GM19438 (cell line): ENCODE measurements around the gene UBAP2.
A peak's percentile ranks its signal among the peaks of the same experiment; 100 is the strongest.
"Not testable (repeated sequence)": the region's sequence is repeated elsewhere in the genome, so short reads cannot be mapped to it uniquely, and the experiment has no call there.

Source experiments
- ATAC-seq: cut with Tn5 transposase; IDR thresholded peaks from one replicate; pipeline ENCODE4 v1.9.1; 2021; ENCODE audit warnings: low read depth; ENCODE audit not compliant: unreplicated experiment

Gene UBAP2

DNA sequence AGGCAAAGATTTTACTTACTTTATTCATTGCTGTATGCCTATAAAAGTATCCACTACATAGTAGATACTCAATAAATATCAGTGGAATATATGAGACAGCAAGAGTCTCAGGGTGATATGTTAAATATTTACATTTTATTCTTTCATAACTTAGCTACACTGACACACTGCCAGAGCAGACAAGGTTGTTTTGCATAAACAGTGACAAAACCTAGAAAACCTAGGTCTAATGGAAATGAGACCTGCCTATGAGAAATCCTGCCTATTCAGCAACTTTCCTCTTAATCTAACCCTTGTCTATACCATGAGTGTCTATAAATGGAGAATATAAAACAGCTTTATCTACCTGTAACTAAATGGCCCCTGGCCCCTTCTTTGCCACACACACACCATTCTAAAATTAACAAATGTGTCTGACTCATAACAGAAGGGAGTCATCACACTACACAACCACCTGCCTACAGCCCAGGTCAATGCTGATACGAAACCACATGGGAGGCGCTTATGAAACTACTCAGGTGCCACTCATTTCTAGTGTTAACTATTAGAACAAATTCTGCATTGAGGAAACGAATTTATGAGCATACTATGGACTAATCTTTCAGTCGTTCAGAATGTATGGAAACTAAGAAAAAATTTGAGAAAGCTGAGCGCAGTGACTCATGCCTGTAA, 60.3 kb downstream of the UBAP2 start:
- peak; percentile 99 for ATAC-seq

DNA sequence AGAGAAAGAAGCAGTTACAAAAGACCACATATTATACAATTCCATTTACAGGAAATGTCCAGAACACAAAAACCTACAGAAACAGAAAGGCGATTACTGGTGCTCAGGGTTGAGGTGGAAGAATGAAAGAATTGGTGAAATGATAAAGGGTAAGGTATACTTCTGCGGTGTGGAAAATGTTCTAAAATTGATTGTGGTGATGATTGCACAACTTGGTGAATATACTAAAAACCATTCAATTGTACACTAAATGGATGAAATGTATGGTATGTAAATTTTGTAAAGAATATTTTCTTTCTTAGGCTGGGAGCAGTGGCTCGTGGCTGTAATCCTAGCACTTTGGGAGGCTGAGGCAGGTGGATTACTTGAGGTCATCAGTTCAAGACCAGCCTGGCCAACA, 72.3 kb downstream of the UBAP2 start:
- ATAC-seq: no peak

DNA sequence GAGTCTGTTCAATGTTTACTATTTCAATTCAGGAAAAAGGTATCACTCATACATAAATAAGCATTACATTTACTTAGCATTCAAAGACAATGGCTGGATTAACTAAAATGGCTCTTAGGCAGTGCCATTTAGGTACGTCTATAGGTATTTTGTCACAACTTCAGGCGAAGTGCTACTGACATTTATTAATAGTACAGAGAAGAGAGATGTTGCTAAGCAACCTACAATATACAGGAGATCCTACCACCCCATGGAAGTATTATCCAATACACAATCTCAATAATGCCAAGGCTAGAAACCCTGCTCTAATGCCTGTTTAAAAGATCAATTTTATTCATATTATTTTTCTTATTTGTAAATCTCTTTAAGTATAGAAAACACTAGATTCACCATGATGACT, 76.0 kb downstream of the UBAP2 start:
- ATAC-seq: no peak

DNA sequence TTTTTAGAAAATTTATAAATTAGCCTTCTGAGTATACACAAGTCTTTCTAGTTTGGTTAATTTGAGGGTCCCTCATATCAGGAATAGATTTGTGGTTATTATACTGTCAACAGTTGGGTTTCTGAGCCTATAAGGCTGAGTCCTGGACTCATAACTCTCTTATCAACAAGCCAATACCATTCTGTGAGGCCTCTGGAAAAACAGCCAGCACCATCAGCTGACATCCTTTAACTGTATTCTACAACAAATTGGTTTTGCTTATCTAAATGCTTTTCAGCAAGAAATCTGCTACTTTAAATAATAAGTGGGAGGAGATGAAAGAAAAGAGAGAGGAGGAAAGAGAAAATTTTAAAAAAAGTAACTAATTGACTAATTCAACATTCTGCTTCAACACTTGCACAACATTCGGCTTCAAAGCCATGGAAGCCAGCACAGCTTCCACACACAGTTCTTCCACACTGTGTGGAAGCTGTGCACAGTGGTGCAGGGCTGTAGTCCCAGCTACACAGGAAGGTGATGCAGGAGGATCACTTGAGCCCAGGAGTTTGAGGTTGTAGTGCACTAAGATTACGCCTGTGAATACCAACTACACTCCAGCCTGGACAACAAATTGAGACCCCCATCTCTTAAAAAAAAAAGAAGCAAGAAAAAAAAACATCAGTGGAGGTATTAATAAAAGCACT, 84.5 kb downstream of the UBAP2 start:
- ATAC-seq: no peak

DNA sequence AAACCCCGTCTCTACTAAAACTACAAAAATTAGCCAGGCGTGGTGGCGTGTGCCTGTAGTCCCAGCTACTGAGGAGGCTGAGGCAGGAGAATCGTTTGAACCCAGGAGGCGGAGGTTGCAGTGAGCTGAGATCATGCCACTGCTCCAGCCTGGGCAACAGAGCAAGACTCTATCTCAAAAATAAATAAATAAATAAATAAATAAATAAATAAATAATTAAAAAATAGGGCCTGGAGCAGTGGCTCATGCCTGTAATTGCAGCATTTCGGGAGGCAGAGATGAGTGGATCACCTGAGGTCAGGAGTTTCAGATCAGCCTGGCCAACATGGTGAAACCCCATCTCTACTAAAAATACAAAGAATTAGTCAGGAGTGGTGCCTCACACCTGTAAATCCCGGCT, 86.2 kb downstream of the UBAP2 start:
- not testable (repeated sequence) for ATAC-seq

DNA sequence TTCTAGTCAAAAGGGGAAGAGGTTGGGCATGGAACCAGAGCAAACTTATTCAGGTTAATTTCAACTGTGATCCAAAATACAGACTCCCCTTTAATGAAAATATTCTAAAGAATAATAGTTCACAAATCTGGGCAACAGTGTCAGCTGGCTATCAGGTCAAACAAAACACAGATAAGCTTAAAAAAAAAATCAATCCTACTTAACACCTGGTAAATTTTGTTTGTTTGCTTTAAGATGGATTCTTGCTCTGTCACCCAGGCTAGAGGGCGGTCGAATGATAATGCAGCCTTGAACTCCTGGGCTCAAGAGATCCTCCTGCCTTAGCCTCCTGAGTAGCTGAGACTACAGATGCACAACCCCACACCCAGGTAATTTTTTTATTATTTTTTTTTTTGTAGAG, 89.0 kb downstream of the UBAP2 start:
- ATAC-seq: no peak

DNA sequence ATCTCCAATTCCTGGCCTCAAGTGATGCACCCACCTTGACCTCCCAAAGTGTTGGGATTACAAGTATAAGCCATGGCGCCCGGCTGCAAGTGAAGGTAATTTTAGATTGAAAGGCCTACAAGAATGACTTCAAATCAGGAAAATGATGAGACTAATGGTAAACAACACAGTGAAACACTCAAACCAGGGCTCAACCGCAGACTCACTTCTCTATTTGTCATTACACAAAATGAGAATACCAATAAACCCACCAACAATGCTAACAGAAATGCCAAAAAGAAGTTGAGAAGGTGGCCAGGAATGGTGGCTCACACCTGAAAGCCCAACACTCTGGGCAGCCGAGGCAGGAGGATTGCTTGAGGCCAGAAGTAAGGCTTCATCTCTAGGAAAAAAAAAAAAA, 92.1 kb downstream of the UBAP2 start:
- no peak for ATAC-seq

DNA sequence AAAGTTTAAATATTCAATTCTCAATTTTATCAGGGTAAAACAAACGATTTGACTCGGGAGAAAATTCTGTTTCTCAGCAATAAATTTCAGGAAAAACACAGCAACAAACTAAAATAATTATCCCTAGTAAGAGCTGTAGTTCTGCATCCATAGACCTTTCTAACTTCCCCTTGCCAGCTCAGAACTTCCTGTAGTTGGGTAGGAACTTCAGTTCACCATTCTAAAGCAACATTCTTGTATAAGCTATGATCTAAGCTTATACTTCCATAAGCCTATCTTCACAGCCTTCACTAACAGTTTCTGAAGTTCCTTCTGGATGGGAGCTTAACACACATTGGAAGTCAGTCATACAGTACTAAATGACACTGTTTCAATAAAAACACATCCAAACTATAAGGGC, 96.6 kb downstream of the UBAP2 start:
- ATAC-seq: no peak

DNA sequence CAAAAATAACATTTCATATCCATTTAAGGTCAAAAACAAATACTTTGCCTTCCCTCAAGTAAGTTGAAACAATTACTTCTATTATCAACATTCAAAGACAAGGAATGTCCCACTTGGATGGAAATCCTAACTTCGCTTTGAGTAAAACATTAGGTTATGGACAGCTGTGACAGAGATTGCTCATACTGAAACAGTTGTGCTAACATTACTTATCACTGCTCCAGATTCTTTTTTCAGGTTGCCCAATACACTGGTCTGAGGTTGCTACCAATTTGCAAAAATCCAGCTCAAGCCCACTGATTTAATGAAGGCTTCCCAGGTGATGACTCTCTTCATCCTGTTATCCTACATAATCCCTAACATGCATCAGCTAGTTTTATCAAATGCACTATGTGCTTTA, 98.3 kb downstream of the UBAP2 start:
- no peak for ATAC-seq

DNA sequence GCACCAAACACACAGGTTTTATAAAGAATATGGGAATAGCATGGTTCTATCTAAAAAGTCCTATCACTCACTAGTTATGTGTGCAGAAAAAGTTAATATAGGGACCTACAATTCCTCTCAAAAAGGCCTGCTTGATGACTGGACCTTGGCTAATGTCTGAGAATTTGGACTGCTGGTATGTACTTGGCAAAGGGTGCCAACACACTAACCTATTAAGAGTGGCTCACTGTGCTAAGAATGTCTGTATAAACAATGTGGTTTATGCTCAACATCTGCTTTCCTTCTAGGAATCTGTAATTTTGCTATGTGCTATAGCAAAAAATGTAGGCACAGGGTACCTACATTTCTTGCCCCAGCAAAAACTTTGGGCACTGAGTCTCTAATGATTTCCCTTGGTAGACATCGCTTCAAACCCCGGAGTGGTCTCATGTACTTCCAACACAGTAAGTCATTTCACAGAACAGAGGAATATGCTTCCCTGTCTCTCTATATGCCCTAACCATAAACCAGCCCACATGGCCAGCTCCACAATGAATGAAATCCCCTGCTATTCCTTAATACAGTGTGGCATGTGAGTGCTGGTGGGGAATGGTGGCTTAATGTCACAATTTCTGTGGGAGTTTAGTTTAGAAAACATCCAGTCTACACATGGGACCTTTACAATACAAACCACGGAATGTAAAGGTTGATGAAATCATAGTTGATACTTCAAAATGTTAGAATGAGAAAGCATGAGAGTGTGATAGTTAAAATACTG, 101.7 kb downstream of the UBAP2 start:
- ATAC-seq: no peak

DNA sequence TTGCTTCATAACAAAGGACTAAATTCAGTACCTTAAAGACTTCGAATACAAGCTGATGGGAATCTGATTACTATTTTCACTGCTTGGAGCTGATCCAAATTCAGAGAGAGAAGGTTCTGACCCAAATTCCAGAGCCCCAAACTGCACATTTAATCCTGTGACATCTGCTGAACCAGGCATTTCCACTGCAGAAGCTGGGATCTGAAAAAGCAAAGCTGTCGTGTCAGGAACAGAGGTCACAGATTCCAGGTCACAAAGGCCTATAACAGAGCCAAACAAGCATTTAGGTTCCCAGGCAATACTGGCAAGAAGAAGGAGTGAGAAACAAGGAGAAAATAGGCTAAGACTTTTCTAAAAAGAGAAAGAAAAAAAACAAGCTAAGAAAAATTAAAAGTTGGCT, 105.3 kb downstream of the UBAP2 start:
- ATAC-seq: no peak

DNA sequence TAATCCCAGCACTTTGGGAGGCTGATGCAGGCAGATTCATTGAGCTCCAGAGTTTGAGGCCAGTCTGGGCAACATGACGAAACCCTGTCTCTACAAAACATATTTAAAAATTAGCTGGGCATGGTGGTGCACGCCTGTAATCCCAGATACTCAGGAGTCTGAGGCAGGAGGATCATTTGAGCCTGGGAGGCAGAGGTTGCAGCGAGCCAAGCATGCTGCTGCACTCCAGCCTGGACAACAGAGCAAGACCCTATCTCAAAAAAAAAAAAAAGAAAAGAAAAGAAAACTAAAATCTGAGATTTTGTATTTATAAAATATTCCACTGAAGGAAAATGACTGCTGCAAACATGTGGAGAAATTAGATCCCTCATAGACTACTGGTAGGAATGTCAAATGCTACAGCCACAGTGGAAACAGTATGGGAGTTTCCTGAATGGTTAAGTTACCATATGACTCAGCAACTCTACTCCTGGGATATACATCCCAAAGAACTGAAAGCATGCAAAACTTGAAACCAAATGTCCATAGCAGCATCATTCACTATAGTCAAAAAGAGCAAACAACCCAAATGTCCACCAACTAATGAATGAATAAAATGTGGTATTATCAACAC, 106.1 kb downstream of the UBAP2 start:
- no peak for ATAC-seq

DNA sequence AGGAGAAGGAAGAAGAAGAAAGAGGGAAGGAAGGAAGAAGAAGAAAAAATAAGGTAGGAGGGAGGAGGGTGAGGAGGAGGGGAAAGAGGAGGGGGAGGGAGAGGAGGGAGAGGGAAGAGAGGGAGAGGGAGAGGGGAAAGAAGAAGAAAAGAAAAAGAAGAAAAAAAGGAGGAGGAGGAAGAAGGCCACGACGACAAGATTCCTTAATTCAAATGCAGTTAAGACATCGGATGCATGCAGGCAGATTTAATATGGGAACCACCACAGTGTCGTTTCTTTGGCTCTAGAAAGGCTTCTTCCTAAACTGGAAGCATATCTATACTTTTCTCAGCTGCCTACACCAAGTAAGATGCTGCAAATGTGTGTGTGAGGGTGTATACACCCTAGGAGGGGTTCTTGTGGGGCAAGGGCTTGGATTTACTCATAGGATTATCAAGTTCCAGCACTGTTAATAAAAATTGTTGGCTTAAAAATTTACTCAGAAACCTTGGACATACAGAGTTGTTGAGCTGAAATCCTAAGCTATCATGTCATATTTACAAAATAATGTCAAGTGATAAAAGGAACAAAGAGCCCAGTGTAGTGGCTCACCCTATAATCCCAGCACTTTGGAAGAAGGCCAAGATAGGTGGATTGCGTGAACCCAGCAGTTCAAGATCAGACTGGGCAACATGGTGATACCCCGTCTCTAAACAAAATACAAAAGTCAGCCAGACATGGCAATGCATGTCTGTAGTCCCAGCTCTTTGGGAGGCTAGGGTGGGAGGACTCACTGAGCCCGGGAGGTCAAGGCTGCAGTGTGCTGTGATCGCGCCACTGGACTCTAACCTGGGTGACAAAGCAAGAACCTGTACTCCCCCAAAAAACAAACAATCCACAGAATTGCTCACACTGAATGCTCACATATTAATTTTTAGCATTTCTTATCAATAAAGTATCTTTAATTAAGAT, 108.5 kb downstream of the UBAP2 start:
- no peak for ATAC-seq

DNA sequence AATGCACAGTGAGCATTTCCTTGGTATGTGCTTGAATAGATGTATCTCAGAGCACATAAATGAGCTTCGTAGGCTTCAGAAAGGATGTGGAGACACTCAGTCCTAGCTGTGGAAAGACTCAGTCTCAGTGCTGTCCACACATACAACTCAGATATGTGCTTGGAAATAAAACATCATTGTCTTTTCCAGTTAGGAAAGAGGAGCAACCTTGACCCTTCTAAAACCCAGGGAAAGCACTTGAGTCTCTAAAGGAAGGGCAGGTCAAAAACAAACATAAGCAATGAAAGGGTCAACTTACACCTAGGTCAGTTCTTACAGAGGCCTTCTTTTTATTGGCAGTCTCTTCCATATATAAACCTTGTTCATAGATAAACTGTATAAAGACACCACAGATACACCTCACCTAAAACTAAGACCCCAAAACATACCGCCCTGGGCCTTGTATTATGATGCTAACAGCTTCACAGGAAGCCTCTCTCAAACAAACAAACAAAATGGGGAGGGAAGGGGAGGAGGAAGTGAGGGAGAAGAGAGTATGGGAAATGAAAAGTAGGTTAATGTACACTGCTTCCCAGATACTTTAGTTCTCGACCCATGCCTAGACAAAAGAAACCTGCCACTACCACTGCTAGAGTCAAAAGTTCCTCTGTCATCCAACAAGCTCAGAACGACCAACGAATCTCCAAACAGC, 114.4 kb downstream of the UBAP2 start:
- no peak for ATAC-seq

DNA sequence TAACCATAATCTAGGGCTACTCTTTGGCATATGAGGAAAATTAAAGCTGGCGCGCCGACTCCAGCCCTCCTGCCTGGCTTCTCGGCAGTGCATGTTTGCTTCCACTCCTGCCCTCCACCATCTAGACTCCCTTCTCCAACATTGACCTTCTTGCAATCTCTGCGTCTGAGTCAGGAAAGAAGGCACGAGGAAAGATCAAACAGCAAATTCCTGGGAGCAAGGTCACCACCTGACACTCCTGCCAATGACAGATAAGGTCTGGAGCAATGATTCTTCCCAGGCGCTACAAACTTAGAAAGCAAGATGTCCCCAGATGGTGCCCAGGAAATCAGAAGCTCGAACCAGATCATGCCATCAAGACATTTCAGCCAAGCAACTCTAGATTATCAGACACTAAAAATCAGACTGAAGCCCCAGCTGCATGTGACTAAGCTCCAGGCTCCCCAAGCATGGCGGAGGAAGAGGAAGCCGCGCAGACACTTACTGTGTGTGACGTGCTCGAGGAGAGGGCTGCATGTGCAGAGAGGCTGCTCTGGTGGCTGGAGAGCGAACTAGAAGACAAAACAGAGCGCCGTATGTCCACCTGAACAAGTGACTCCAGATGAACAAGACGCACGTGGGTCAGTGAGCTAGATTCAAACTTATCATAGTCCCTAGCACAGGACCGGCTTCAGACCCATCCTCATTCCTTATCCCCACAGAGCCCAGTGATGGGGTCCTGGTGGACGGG, 116.4 kb downstream of the UBAP2 start:
- no peak for ATAC-seq

DNA sequence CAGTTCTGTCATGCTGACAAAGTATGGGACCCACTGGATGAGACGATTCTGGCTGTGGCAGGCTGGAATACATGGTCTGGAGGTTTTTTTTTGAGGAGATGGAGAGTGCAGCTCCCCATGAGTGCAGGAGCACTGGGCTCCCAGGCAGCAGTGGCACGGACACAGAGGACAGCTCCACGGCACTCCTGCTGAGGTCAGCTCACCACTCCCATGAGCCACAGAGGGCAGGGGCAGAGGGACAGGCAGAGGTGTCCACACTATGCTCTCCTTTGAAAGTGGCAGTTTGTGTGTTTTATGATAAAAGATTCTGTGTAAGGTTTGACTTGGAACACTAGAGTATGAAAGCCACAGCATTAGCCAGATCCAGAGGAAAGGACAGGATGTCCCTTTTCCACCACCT, 117.4 kb downstream of the UBAP2 start:
- no peak for ATAC-seq

DNA sequence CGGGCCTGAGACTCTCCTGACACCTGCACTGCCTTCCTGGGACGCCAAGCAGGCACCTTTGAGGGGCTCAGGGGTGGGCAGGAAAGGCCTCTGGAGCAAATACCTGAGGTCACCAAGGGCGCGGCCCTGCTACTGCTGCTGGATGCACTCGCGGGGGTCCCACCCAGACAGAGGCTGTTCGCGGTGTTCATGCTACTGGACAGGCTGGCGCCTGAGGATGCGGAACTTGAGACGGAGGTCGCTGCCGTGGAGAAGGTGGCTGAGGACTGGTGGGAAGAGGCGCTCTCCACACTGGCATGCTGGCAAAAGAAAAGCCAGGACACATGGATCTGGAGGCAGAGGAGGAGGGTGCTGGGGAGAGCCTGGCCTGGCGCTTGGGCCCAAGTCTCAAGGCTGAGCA, 121.0 kb downstream of the UBAP2 start:
- ATAC-seq: no peak

DNA sequence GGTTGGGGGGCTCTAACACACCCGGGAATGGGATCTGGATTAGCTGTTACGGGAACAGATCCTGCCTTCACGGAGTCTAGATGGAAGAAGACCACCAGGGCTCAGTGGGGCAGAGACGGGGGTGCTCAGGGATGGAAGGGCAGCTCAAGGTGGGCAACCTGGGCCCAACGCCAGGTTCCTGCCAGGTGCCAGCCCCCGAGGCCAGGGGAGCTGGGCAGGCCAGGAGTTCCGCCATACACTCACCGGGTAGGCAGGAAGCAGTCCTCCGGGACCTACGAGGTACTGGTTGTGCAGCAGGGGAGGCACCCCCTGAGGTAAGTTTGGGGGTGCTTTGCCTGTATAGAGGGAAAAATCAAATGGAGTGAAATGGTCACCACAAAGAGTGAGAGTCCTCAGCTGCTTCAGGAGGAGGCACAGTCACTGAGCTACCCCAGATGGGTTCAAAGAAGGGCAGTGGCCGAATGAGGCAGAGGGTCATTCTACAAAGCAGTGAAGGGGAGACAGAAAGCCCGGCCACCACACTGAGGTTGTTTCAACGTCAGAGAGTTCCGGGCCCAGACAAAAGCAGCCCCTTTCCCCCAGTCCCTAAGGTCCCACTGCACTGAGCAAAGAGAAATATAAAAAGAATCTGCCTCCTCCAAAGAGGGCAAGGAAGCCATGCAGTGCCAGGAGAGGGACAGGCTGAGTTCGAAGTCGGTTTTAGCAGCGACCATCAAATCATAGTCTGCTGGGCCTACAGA, 121.8 kb downstream of the UBAP2 start:
- no peak for ATAC-seq
